Hippocampal formation (tissue), 2 donors: ENCODE results near the gene MYO1F.
"Not testable (repeated sequence)": the region's sequence is repeated elsewhere in the genome, so short reads cannot be mapped to it uniquely, and the experiment has no call there.

Source experiments
- DNase-seq, 2 donors: peaks; one replicate each; lab custom pipeline; 2025; lab: John Stamatoyannopoulos, UW

MYO1F gene

DNA sequence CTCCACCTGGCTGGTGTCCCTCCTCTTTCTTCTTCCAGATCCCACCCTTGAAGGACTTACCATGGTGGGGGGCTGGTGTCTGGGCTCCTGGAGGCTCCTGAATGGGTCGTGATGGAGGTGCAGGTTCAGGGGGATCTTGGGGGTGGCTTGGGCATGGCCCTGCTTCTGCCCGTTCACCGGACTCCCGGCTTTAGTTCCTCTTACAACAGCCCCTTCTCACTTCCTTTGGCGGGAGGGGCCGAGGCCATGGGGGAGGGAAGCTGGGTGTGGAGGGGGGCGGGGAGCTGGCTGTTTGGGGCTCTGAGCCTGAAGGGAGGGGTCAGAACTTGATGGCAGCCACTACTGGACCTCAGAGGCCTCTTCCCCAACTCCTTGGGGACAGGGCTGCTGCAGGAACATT, at the start of gene MYO1F:
MYO1F (minus strand) TSS at position 196 of the 400 bp plus-strand sequence; CDS start at position 63, 133 bp downstream.
- peak in 1 of 2 donors; percentile 34 for DNase-seq

DNA sequence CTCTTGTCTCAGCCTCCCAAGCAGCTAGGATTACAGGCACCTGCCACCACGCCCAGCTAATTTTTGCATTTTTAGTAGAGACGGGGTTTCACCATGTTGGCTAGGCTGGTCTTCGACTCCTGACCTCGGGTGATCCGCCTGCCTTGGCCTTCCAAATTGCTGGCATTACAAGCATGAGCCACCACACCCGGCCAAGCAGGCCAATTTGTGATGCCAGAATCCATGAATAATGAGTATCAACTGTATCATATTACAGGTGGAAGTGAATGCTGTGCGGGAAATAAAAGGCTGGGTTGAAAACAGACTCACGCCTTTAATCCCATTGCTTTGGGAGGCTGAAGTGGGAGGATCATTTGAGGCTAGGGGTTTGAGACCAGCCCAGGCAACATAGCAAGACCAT, 49.6 kb upstream of the MYO1F start:
- DNase-seq: no peak

DNA sequence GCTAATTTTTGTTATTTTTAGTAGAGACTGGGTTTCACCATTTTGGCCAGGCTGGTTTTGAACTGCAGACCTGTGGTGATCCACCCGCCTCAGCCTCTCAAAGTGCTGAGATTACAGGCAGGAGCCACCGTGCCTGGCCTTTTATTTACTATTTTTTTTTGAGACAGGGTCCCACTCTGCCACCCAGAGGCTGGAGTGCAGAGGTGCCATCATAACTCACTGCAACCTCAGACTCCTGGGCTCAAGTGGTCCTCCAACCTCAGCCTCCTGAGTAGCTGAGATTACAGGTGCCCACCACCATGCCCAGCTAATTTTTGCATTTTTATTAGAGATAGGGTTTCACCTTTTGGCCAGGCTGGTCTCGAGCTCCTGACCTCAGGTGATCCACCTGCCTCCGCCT, 45.6 kb upstream of the MYO1F start:
- not testable (repeated sequence) for DNase-seq

DNA sequence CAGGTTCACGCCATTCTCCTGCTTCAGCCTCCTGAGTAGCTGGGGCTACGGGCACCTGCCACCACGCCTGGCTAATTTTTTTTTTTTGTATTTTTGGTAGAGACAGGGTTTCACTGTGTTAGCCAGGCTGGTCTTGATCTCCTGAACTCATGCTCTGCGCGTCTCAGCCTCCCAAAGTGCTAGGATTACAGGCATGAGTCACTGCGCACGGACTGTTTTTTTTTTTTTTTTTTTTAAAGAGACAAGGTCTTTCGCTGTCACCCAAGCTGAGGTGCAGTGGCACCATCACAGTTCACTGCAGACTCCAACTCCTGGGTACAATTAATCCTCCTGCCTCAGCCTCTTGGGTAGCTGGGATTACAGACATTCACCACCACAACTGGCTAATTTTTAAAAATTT, 41.5 kb upstream of the MYO1F start:
- no peak for DNase-seq

DNA sequence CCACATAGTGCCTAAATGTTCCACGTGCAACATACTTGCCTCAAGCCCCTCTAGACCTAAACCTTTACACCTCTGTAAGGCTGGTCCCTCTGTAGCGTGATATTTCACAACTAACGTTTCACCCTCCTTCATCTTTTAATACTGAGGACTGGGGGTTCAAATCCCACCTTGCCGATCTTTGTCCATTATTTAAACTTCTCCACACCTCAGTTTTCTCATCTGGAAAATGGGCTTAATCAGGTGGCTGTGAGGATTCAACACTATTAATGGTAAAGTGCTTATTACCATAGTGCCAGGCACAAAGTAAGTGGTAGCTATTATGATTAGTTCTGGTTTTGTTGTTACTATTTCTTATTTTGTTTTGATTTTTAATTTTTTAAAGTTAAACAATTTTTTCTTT, 40.7 kb upstream of the MYO1F start:
- DNase-seq: no peak

DNA sequence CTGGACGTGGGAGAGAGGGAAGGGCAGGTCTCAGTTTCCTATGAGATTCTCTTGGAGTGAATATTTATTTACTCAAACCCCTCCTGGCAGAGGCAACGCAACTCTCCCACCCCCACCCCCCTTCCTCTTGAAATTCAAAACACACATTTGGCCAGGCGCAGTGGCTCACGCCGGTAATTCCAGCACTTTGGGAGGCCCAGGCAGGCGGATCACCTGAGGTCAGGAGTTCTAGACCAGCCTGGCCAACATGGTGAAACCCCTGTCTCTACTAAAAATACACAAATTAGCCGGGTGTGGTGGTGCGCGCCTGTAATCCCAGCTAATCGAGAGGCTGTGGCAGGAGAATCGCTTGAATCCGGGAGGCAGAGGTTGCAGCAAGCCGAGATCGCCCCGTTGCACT, 40.1 kb upstream of the MYO1F start:
- DNase-seq: not testable (repeated sequence)

DNA sequence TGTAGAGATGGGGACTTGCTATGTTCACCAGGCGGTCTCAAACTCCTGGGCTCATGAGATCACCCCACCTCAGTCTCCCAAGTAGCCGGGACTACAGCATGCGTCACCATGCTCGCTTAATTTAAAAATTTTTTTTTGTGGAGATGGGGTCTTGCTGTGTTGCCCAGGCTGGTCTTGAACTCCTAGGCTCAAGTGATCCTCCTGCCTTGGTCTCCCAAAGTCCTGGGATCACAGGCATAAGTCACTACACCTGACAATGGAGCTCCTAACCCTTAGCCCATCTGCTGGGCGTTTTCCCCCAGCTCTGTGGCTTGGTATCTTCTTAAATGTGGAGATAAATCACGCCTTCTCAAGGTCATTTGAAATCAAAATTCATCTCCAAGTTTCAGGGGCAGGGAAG, 39.6 kb upstream of the MYO1F start:
- DNase-seq: no peak

DNA sequence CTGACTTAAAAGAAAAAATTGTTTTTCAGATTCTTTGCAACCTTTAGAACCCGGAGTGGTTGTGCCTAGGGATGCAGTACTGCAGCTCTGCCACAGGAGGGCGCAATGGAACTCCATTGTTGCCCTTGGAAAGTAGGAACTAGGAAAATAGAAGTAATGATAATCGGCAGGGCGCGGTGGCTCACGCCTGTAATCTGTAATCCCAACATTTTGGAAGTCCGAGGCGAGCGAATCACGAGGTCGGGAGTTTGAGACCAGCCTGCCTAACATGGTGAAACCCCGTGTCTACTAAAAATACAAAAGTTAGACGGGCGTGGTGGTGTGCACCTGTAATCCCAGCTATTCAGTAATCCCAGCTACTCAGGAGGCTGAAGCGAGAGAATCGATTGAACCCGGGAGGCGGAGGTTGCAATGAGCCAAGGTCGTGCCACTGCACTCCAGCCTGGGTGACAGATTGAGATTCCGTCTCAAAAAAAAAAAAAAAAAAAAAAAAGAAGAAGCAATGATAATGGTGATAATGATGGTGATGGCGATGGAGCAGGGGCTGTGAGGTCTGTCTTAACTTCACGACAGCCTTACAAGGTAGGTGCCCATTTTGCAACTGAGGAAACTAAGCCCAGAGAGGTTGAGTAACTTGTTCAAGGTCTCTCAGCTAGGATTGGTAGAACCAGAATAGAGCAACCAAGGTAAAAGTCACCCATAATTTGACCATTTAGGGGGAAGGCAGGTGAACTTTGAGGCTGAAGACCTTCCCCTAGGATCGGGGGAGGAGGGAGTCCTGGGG, 38.8 kb upstream of the MYO1F start:
- peak in 1 of 2 donors; percentile 20 for DNase-seq

DNA sequence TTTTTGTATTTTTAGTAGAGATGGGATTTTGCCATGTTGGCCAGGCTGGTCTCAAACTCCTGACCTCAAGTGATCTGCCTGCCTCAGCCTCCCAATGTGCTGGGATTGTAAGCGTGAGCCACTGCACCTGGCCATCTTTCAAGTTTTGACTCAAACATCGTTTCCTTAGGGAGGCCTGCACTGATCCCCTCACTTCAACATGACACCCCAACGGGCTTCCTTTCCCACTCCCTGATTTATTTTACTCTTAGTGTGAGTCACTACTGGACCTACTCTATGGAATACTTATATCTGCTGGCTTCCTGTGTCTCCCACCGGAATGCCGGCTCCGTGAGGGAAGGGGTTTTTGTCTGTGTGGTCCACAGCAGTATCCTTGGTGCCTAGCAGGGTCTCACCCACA, 37.8 kb upstream of the MYO1F start:
- DNase-seq: no peak

DNA sequence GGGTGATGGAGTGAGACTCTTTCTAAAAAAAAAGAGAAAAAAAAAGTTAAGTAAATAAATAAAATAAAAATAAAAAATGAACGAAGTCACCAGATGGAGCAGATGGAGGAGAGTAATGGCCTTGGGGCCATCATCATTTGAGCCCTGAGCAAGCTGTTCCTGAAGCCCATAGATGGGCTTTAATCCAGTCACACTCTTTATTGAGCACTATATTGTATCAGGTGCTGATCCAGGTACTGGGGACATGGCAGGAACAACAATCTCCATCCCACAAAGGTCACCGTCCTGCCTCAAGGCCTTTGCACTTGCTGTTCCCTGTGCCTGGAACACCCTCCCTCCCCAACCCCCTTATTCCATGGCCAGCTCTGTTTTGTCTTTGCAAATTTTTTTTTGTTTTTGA, 37.2 kb upstream of the MYO1F start:
- no peak for DNase-seq

DNA sequence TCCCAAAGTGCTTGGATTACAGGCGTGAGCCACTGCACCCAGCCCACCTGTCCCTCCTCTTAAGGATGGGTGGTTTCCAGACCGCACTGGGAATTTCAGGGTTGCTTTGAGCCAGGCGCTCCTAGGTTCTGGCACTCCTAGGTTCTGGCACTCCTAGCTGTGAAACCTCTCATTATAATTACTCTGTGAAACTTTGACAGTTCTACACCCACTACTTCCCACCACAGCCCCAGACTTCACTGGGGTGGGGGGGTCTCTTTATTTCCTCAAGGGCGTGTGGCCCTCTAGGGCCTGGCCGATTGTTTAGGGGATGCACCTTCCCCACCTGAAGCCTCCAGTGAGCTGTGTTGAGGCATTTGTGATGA, 35.5 kb upstream of the MYO1F start:
- no peak for DNase-seq

DNA sequence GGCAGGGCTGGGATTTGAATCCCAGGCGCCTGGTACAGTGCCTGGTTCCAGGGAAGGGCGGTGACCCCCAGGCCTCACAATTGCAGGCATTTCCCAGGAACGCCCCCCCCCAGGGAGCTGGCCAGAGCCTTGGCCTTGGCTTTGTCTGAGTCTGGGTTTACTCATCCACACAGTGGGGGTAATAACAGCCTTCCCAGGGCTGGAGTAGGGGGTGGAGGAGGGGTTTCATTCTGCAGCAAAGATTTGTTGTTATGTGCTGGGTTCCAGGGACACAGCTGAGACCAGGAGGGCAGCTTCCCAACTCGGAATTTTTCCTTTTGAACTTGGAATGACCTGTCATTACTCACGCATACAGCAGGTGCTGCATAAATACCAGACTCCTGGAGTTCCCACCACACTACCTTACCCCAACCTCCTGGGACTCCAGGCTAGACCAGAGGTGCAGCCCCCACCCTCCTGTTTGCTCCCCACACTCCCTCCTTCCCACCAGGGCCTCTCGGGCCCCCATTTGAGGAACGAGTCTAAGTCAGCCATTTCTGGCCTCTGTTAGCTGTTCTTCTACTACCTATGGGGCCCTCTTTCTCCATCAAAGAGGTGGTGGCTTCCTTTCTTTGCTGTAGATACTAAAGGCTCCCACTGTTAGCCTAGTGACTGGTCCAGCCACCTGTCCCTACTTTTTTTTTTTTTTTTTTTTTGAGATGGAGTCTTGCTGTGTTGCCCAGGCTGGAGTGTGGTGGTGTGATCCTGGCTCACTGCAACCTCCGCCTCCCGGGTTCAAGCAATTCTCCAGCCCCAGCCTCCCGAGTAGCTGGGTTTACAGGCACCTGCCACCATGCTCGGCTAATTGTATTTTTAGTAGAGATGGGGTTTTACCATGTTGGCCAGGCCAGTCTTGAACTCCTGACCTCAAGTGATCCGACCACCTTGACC, 34.9 kb upstream of the MYO1F start:
- peak in 1 of 2 donors; percentile 2 for DNase-seq

DNA sequence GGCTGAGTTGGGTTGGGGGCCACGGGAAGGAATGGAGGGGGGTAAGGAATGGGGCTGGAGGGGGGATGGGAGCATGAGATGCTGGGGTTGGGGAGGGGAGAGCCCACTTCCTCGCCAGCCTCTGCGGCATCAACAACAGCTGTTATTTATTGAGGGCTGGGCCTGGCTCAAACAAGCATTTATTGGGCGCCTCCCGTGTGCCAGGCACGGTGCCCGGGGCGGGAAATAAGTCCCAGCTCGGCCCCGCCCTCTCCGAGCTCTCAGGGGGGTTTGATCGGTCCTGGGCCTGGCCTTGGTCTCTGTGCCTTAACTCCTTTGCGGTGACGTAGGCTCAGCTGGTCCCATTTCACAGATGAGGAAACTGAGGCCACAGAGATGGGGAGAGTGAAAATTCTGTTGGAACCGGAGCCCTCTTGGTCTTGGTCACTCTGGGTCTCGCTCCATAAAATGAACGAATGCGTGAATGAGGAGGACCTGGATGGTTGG, 34.2 kb upstream of the MYO1F start:
- DNase-seq: no peak

DNA sequence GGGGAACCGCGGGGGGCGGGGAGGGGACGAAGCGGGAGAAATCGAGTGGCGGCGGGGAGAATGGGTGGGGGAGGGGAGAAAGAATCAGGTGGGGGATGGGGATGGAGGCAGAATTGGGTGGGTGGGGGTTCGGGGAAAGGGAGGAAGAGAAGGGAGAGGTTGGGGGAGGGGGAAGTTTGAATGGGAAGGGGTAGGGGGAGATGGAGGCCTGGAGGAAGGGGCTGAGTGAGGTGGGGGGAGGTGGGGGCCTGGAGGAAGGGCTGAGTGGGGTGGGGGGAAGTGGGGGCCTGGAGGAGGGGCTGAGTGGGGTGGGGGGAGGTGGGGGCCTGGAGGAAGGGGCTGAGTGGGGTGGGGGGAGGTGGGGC, 33.7 kb upstream of the MYO1F start:
- no peak for DNase-seq

DNA sequence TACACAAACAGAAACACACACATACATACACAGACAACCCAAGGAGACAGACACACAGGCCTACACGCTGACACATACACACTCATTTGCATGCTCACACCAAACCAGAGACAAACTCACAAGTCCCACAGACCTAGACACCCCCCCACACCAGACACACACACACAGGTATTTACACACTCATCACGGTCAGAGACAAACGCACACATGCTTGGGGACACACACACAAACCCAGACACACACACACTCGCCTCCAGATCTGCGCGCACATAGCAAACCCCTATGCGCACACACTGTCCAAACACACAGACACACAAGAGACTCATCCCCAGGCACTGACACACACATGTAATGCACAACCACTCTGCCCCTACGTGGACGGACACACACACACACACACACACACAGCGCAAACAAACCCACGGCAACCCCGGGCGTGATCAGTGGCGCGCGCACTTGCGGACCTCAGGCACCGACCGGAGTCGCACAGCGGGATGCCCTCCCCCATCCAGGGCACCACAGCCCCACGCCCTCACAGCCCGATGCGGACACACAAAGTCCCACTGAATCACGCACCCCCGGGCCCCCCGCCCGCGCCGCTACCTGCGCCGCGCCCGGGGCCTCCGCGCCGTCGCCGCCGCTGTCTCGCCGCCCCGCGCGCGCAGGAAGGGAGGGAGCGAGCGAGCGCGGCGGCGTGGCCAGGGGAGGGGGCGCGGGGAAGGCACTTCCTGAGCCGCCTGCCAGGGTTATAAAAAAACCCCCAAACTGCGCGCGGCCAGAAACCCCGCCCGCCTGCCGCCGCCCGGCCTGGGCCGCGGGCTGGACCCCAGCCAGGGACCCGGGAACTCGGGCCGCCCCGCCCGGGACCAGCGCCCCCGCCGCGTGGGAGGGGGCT, 33.0 kb upstream of the MYO1F start, which contains the start of gene ADAMTS10:
ADAMTS10 (minus strand) TSS at position 675 of the 895 bp plus-strand sequence. CDS start 5,005 bp downstream, outside the sequence.
- peak in 1 of 2 donors; percentile 13 for DNase-seq

DNA sequence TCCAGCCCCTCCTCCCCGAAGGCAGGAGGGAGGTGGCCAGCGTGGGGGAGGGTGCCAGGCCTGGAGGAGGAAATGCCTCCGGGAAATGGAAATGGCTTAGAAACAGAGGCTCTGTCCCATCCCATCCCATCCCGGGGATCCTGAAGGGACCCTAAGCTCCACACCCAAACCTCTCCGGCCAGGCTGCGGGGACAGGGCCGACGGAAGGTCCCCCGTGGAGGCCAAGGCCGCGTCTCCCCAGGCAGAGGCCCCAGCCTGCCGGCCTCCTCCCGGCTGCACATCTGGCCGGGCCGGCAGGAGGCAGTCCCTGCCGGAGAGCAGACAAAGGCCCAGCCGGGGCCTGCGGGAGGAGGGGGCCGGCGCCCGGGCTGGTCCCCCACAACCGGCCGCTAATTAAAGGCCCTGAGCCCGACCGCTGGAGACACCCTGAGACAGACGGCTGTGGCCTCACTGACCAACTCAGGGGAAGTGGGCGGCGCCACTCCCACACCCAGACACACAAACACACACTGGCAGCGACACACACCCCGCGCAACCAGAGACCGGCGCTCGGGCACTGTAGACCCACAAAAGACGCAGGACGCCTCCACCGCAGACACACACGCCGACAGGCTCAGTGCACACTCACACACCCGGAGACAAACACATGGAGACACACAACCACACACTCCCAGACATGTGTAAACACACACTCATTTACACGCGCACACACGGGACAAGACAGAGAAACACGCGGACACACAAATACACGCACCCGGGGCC, 32.2 kb upstream of the MYO1F start:
- peak in 1 of 2 donors; percentile 23 for DNase-seq

DNA sequence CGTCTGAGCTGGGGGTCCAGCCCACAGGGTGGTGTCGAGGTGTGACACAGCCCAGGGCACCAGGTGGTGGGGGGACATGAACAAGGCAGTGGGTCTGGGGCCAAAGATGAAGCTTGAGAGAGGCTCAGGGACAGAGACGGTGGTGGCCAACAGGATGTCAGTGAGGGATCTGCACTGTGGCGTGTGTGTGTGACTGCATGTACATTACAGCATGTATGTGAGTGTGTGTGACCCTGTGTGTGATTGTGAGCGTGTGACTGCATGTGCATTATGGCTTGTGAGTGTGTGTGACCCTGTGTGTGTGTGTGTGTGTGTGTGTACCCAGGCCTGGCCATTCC, 31.7 kb upstream of the MYO1F start:
- DNase-seq: no peak

DNA sequence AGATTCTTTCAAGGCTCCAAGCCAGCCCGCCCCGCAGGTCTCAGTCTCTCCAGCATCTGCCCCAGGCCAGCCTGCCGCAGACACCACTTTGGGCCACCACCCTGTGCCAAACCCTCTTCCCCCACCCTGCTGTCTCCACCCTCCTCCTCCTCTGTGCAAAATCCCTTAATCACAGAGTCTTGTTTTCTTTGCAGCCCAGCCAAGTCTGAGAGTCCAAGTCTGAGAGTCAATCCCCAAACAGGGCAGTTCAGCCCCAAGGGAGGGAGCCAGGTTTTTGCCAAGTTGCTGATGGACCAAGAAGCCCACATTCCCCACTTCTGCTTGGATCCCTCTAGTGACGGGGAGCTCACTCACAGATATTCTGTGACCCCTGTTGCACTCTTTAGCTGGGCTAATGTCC, 30.1 kb upstream of the MYO1F start:
- no peak for DNase-seq

DNA sequence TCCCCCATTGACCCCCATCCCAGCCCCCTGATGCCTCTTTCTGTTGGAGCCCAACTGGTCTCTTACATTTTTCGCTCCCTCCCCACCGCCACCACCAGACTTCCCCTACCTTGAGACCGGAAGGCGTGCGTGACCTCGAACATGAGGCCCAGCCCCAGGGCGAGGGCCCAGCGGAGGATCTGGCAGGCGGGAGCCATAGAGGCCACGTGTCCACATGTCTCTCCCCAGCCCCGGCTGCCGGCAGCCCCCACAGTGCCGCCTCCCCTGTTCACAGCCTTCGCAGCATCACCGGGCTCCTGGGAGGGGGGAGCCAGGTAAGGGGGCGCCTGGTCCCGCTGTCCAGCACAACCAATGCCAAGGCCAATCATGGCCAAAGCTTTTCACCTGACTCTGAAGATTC, 28.3 kb upstream of the MYO1F start:
- DNase-seq: no peak

DNA sequence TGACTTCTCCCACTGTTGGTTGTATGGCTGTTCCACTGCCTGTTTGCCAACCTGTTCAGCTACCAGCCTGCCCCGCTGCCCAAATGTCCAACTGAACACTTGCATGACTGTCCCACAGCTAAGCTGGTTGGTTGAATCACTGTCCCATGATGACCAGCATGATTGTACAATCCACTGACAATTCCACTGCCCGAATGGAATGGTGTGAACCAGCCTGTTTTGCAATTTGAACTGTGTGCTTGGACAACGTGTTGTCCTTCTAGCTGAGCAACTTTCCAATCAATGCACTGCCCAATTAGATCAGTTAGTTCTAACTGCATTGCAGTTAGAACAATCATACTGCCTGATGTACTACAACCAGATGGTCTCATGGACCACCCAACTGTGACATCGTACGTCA, 24.6 kb upstream of the MYO1F start:
- DNase-seq: no peak

DNA sequence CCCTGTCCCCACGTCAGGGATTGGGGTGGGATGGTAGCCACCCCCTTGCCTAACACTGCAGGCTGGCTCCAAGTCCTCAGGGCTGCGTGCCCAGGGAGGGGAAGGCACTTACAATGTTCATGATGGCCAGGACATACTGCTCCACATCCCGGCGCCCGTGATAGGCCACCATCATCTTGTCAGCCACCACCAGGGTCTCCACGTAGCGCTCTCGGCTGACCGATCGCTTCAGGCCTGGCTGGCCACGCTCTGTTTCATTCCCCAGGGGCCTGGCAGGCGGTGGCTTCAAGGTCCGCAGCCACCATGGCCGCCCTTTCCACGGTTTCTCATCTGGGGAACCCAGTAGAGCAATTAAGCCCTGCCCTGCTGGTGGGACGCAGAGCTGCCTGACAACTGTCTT, 23.6 kb upstream of the MYO1F start:
- no peak for DNase-seq
